NCI-H446 treated with DMSO at 0.1 percent for 48 hours (cell line): Measurements from ENCODE around the gene CFHR1.
"Not testable (repeated sequence)": the region's sequence is repeated elsewhere in the genome, so short reads cannot be mapped to it uniquely, and the experiment has no call there.

Source experiments
- DNase-seq: peaks from one replicate; lab custom pipeline; 2025; lab: John Stamatoyannopoulos, UW

Gene CFHR1

DNA sequence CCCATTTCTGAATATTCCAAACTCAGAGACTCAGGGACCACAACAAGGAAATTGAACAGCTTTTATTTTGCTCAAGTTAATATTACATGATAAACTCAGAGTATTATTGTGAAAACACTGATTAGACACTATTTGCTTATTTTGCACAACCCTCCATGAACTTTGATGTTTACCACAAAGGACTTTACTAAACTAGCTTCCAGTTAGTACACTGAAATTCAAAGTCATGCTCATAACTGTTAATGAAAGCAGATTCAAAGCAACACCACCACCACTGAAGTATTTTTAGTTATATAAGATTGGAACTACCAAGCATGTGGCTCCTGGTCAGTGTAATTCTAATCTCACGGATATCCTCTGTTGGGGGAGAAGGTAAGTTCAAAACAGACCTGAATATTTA, at the start of gene CFHR1:
Gene CFHR1, plus strand, starts transcription at position 201 of the 400 bp plus-strand sequence. Its CDS starts 114 bp downstream, at position 315.
- not testable (repeated sequence) for DNase-seq

DNA sequence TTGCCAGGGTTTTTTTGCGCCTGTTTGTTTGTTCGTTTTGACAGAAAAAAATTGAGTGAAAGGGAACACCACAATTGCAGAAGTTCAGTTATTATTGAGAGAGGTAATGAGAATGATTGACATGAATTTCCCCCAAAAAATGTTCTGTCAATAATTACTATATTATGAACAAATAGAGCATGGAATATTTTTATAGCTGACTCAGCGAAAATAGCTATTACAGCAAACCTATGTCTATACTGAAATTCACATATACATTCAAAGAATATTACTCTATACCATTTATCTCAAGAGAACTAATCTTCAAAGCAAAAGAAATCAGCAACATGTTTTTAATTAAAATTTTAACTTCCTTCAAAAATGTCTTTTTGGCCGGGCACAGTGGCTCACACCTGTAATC, 49.7 kb upstream of the CFHR1 start:
- not testable (repeated sequence) for DNase-seq

DNA sequence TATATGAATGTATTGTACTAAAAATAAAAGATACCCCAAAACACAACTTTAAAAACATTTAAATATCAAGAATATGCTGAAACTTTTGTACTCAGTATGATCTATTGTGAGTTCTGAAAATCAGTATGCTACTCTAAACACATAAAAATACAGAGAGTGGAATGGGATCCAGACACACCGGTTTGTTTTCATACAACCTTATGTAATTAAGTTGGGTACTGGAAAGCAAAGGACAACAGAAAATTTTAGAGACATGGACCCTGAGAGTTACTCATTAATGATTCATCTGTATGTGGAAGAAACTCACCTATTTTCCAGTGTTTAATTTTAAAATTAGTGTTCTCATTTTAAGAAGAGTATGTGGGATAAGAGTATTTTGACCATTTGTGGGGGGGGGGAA, 45.8 kb upstream of the CFHR1 start:
- DNase-seq: no peak

DNA sequence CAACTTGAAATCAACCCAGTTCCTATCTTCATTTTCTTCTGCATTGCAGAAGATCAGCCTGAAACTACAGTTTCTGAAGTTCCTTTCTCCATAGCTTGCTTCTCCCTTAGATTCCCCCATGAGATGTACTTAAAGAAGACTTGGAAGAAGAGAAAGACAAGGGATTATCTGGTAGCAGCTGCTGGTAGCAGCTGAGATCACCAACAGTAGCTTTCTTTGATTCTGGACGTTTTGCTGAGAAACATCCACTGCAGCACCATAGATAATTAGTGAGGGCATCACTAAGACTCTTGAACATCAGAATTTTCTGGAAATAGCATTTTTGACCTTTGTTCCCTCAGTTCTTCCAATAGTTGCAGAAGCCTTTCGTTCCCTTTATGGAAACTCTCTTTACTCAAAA, 45.4 kb upstream of the CFHR1 start:
- DNase-seq: no peak

DNA sequence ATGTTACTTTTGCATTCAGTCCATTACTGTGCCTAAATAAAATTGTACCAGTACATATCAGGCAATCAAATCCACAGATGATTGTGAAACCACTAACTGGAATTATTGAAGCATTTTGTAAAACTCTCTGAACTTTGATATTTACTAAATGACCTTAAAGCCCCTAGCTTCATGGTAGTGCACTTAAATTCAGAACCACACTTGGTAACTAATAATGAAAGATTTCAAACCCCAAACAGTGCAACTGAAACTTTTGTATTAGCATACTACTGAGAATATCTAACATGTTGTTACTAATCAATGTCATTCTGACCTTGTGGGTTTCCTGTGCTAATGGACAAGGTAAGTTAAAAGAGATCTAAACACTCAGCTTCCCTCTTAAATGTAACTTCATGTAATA, 44.9 kb upstream of the CFHR1 start, which contains the start of gene CFHR3:
Gene CFHR3, plus strand, starts transcription at position 238 of the 400 bp plus-strand sequence. Its CDS starts 47 bp downstream, at position 285.
- no peak for DNase-seq

DNA sequence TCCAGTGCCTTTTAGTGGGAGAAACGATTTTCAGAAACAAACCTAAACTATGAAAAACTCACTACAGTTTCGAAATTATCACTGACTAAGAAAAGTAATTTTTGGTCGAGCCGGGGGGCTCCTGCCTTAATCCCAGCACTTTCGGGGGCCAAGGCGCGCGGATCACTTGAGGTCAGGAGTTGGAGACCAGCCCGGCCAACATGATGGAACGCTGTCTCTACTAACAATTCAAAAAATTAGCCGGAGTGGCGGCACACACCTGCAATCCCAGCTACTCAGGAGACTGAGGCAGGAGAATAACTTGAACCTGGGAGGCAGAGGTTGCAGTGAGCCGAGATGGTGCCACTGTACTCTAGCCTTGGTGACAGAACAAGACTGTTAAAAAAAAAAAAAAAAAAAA, 41.9 kb upstream of the CFHR1 start:
- DNase-seq: no peak

DNA sequence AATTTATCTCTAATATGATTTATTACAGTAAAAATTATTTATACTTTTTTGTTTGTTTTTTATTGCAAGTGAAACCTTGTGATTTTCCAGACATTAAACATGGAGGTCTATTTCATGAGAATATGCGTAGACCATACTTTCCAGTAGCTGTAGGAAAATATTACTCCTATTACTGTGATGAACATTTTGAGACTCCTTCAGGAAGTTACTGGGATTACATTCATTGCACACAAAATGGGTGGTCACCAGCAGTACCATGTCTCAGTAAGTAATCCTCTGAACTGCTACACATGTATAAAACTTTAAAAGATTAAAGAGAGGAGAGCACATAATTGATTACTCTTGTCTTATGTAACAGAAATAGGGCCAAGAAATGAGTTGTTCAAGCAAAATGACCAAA, 40.4 kb upstream of the CFHR1 start:
- no peak for DNase-seq

DNA sequence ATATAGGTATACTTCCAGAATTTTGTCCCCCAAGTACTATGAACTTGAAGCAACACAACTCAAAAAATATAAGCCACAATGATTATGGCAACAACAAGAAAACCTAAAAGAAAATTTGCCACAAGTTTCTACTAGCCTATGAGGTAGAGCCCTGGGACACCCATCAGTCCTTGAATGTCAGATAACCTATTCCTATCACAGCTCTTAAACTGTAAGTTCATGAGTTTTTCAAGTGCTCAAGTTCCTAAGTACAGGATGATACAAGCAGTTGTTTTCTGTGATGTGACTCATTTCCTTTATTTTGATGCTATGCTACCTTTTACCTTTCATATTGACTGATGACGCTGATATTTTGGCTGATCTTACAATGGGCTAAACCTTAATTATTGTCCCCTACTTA, 28.3 kb upstream of the CFHR1 start:
- not testable (repeated sequence) for DNase-seq

DNA sequence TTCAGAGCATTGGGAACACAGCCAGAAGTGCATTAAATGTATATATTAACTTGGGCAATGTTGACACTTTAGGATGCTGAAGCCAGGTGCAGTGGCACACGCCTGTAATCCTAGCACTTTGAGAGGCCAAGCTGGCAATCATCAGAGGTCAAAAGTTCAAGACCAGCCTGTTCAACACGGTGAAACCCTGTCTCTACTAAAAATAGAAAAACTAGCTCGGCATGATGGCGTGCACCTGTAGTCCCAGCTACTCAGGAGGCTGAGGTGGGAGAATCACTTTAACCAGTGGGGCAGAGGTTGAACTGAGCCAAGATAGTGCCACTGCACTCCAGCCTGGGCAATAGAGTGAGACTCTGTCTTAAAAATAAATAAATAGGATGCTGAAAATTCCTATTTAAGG, 25.4 kb upstream of the CFHR1 start:
- DNase-seq: not testable (repeated sequence)

DNA sequence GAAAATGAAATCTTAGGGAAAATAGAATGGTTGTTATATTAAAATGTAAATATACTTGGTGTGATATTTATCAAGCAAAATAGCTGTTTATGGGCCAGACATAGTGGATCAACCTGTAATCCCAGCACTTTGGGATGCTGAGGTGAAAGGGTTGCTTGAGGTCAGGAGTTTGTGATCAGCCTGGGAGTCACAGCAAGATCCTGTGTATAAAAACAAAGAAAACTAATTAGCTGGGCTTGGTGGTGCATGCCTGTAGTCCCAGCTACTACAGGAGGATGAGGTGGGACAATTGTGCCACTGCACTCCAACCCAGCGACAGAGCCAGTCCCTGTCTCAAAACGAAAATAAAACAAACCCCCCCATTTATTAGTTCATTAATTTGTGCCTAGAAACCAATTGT, 21.6 kb upstream of the CFHR1 start:
- DNase-seq: no peak

DNA sequence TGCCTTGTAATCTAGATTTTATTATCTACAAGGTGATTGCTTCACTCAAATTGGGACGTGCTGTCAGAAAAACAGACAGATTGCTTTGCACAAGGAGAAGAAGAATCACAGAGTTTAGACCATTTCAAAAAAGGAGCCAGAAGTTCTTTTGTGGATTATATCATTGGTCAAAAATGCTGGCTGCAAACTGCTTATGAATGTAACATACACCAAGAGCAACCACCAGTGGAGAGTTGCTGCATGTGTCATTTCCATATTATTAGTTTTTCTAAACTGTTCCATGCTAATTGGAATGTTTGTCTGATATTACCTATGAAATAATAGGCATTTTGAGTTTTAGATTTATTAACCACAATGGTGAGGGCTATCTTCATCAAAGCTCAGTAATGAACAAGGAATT, 17.6 kb upstream of the CFHR1 start:
- not testable (repeated sequence) for DNase-seq

DNA sequence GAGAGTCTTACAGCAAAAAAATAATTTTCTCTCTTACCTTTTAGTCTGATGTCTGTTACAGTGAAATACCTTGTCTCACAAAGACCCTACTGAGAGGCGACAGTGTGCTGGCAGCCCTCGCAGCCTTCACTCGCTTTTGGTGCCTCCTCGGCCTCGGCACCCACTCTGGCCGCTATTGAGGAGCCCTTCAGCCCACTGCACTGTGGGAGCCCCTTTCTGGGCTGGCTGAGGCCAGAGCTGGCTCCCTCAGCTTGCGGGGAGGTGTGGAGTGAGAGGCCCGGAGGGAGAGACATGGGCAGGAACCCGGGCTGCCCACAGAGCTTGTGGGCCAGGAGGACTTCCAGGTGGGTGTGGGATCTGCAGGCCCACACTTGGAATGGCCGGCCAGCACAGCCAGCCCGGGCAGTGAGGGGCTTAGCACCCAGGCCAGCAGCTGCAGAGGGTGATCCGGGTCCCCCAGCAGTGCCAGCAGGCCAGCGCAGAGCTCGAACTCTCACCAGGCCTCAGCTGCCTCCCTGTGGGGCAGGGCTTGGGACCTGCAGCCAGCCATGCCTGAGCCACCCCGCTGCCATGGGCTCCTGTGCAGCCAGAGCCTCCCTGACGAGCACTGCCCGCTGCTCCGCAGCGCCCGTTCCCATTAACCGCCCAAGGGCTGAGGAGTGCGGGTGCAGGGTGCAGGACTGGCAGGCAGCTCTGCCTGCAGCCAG, 10.8 kb upstream of the CFHR1 start:
- DNase-seq: no peak

DNA sequence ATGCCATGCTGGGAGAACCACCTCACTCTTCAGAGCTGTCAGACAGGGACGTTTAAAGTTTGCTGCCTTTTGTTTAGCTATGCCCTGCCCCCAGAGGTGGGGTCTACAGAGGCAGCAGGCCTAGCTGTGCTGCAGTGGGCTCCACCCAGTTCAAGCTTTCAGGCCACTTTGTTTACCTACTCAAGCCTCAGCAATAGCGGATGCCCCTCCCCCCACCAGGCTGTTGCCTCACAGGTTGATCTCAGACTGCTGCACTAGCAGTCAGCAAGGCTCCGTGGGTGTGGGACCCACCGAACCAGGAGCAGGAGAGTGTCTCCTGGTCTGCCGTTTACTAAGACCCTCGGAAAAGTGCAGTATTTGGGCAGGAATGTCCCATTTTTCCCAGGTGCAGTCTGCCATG, 2.1 kb upstream of the CFHR1 start:
- not testable (repeated sequence) for DNase-seq

DNA sequence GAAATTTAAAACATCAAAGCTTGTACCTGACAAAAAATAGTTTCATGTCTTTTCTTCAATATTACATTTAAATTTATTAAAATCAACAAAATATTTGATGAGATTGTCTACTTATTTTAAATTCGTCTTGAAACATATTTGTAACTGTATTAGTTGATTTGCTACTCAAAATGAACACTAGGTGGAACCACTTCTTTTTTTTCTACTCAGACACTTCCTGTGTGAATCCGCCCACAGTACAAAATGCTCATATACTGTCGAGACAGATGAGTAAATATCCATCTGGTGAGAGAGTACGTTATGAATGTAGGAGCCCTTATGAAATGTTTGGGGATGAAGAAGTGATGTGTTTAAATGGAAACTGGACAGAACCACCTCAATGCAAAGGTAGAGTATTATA, 8.3 kb downstream of the CFHR1 start:
- DNase-seq: peak; percentile 12

DNA sequence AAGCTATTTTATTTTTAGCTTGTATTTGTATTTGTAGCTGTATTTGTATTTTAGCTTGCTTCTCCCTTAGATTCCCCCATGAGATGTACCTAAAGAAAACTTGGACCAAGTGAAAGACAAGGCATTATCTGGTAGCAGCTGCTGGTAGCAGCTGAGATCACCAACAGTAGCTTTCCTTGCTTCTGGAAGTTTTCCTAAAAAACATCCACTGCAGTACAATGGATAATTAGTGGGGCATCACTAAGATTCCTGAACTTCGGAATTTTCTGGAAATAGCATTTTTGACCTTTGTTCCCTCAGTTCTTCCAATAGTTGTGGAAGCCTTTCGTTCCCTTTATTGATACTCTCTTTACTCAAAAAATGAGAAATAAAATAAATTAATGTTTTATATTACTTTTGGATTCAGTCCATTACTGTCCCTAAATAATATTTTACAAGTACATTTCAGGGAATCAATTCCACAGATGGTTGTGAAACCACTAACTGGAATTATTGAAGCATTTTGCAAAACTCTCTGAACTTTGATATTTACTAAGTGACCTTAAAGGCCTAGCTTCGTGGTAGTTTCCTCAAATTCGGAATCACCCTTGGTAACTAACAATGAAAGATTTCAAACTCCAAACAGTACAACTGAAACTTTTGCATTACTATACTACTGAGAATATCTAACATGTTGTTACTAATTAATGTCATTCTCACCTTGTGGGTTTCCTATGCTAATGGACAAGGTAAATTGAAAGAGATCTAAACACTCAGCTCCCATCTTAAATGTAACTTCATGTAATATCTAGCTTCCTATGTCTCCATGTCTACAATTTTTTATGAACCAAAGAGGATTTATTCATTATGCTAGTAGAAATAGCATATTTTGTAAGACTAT, 30.3 kb downstream of the CFHR1 start:
- DNase-seq: not testable (repeated sequence)

DNA sequence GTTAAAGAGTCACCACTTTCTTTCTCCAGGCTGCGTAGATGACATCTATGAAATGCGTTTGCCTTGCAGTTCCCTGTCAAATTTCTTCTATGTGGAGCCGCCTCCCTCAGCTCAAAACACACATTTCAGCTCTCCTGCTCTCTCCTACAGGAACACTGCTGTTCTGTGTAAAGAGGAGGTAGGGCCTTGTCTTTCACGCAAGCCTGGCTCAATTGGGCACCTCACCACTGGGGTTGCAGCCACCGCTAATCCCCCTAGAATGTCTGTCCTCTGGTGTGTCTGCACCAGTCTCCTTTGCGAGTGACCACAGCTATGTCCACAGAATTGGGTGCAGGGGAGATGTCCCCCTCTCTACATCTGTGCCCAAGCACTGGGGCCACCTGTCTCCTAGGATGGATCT, 36.5 kb downstream of the CFHR1 start:
- DNase-seq: no peak

DNA sequence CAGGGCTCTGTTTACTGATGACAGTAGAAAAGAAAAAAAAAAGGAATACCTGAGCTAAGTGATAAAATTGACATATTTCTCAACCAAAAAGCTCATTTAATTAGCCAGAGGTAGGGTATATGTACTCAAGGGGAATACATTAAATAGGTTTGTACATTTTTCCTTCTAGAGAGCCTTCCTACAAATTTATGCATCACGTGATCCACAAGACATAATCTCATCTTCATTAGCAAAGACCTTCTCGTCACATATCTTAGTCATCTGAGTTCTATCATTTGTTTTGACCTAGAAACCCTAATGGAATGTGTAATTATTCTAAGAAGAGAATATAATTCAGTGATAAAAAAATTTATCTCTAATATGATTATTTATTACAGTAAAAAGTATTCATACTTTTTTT, 37.7 kb downstream of the CFHR1 start:
- no peak for DNase-seq

DNA sequence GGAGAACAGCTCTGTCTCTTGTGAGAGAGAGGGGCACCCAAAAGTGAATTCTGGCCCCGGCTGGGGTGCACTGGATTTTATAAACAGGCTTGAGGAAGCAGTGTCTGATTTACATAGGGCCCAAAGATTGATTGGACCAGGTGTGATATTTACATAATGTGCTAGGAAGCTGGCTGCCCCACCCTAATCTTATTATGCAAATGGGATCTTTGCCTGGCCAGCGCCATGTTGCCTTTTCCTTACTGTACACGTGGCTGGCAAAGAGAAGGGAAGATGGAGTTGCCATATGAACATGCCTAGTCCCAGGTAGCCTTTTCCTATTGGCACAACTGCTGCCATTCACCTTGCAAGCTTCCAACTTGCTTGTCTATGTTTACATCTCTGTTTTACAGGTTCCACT, 39.3 kb downstream of the CFHR1 start:
- DNase-seq: no peak

DNA sequence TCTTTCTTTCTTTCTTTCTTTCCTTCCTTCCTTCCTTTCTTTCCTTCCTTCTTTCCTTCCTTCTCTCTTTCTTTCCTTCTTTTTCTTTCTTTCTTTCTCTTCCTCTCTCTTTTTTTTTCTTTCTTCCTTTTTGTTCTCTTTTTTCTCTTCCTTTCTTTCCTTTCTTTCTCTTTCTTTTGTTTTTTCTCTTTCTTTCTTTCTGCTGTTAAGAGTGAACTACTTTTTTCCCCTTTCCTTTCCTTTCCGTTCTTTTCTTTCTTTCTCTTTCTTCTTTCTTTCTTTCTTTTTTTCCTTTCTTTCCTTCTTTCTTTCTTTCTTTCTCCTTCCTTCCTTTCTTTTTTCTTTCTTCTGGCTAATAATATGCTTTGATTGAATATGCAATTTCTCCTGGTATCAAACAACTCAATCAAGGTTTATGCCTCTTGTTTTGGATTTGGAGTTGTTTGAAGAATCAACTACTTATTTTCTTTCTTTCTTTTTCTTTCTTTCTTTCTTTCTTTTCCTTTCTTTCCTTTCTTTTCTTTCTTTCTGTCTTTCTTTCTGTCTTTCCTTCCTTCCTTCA, 40.9 kb downstream of the CFHR1 start:
- no peak for DNase-seq

DNA sequence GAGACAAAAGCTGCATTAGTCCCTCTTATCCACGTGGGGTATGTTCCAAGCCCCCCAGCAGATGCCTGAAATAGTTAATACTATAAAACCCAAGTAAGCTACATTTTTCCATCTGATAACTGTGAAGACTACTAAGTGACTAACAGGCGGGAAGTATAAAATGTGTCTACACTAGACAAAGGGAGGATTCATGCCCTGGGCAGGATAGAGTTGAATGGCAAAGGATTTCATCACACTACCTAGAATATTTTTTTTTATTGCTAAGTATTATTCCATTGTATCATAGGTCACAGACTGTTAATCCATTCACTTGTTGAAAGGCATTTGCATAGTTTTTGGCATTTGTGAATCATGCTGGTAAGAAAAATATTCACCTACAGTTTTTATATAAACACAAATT, 41.9 kb downstream of the CFHR1 start:
- no peak for DNase-seq

DNA sequence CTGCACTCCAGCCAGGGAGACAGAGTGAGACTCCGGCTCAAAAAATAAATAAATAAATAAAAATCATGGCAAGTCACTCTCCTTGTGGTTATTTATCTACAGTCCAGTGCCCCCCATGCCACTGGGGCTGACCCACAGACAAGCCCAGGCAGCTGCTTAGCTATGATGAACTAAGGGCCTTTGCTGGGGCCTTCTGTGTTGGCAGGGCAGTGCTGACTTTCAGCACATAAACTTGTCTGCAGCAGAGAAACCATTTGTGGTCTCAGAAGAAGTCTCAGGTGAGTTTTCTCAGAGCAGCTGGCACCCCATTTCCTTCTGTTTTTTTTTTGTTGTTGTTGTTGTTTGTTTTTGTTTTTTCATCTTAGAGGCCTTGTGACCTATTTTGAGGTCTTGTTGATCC, 47.4 kb downstream of the CFHR1 start:
- no peak for DNase-seq

DNA sequence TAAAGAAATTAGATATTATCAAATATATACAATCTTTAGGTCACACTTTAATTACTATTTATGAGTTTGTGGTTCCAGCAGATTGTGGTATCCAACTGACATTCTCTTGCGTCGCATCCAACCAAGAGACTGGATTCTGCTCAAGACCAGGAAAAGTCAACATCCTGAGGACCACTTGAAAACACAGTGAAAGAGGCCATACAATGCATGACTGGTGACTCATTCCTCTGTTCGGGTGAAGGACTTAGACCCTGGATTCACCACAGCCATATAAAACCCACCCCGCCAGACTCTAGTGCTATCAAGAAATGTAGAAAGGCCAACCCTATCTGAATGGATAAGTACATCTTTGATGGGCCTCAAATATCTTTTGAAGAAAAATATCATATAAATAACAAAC, 53.9 kb downstream of the CFHR1 start:
- no peak for DNase-seq

DNA sequence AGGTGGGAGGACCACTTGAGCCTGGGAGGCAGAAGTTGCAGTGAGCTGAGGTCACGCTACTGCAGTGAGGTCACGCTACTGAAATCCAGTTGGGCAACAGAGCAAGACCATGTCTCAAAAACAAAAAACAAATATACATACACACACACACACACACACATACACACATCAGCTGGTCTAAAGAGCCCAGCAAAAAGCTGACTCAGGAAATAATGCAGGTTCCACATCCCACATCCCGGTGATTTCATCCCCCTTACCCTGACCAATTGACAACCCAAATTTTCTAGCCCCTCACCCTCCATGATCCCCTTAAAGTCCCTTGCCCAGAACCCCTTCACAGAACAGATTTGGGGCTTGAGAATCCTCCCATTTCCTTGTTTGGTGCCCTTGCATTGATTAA, 56.4 kb downstream of the CFHR1 start:
- DNase-seq: no peak
